Femur (tissue), 1 donor: ENCODE data around the gene NELFCD.
"Not testable (repeated sequence)": the region's sequence is repeated elsewhere in the genome, so short reads cannot be mapped to it uniquely, and the experiment has no call there.

Experiments used
- DNase-seq: peaks from one replicate; pipeline ENCODE4 v3.0.0-alpha.2; 2017

The NELFCD gene

GRCh38 chr20:59010995-59011873 is 30.2 kb downstream of the NELFCD start:
- DNase-seq: peak; percentile 78

DNA sequence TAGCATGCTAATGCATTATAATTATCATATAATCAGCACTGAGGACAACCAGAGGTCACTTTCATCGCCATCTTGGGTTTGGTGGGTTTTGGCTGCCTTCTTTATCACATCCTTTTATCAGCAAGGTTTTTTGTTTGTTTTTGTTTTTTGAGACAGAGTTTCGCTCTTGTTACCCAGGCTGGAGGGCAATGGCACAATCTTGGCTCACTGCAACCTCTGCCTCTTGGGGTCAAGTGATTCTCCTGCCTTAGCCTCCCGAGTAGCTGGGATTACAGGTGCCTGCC is 30.8 kb downstream of the NELFCD start:
- DNase-seq: not testable (repeated sequence)

- DNase-seq: no peak
These were observed 32.2 kb downstream of the NELFCD start for GRCh38 chr20:59013031-59013951.

DNA sequence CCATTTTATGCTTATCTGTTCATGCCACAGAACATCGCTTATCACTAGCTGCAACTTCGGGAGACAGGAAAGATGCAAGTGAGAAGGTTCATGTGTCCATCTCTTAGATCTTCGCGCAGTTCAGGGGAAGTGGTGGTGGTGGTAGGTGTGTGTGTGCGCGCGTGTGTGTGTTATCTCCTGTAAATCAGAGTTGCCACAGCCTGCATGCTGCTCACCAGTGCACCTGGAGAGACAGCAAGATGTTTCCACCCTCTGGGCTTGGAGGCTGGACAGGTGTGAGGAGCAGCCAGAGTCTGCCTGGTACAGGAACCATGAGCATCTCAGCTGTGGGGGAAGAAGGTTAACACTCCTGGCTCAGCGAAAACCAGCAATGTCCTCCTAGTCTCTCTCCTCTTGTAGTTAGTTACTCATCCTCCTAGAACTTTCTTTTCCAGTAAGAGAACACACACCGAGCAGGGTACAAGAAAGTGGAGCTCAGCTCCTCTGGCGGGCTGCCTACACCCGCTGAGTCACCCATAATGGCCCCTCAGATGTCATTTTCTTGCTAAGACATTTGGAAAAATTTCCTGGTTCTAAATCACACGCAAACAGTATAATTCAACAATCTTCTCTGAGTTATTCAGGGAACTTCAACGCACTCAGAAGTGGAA is 33.0 kb downstream of the NELFCD start:
- DNase-seq: no peak

- no peak for DNase-seq
These were observed 33.8 kb downstream of the NELFCD start for GRCh38 chr20:59014680-59015389.

GRCh38 chr20:59015411-59015810 is 34.4 kb downstream of the NELFCD start:
- no peak for DNase-seq

DNA sequence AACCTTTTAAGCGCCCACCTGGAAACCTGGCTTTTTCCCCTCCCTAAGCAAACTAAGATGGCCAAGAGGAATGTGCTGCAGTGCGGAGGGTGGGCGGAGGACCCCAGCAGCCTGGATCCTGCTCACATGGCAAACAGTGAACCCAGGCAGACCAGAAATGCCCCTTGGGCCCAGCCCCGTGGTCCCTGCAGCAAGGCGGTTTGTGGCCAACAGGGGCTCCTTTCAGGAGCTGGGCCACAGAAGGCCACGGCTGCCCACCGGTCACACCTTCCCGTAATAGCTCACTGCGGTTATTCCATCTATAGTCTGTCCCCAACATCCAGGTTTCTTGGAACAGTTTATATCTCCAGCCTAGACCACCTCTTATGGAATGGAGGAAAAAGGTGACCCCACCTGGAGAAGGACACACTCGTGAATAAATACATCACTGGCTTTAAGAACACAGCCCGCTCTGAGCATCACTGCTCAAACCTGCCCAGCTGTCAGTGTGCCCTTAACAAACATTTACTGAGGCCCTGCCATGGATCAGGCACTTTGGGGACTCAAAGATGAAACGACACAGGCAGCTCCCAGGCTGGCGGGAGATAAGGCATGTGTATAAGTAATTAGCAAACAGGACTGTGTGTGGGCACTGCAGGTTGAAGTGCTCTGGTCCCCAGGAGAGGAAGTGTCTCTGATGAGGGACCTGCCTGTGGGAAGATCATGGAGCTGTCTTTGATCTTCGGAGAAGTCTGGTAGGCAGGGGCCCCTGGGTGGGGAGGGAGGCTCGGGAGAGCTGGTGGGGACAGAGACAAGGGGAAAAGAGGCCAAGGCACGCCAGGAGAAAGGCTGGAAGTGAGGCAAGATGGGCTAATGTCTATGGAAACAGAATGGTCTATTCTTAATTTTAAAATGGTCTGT is 35.0 kb downstream of the NELFCD start:
- DNase-seq: no peak

- no peak for DNase-seq
These were observed 35.9 kb downstream of the NELFCD start for GRCh38 chr20:59016795-59017492.

DNA sequence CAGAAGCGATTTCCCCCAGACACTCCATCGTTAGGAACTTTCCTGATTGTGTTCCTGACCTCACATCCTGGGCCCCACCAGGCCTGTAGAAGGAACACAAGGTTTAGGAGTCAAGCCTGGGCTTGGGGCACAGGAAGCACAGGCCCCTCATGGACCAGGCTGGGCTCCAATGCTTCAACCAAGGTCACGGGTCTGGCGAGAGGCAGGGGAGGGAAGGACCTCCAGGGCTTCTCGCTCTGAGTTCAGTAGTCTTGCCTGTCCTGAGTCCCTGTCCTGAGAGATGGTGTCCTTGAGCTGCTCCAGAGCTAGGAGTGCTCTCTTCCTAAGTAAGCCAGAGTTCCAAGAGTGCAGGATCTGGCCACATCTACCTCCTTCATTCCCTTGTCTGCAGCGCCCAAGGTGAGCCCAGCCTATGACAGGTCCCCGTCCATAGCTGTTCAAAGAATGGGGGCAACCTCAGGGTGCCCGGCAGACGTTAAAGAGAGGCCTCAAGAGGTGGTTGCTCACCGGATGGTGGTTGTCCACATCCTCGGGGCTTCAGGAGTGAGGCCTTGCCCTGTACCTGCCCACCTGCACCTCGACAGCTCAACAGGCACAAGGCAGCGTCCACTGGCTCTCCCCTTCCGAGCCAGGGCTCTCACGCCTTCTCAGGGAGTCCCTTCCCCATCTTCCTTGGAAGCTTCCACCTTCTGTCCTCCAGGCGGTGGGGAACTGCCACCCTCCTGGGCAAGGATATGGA is 36.6 kb downstream of the NELFCD start:
- no peak for DNase-seq

DNA sequence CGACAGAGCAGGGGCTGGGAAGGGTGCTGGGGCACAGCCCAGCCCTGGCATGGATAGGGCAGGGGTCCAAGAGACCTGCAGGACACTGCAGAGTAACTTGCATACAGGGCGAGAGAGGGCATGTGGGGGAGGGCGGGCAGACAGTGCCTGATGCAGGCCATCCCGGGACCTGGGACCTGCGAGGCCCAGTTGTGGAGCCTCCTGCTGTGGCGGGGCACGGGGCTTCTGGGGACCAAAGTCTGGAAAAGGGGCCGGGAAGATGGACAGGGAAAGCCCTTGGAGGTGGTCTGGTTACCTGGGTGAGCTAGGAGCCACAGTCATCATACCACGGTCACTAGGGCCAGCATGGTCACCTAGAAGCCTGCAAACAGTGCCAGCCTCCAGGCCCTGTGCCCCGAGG is 37.8 kb downstream of the NELFCD start:
- DNase-seq: no peak

DNA sequence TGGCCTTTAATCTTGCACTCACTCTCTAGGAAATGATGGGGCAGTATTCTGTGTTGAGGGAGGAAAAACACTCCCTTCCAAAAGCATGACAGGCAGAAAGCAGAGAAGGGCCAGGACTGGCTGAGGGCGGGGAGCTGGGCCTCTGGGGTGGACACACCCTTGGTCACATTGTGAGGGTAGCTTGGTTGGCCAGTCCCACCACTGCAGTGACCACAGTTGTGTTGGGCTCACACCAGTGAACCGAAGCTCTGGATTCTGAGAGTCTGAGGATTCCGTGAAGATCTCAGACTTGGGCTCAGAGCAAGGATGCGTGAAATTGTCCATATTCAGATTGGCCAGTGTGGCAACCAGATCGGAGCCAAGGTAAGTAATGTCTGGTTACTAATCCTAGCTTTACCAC is 38.2 kb downstream of the NELFCD start, which contains the start of gene TUBB1:
Gene TUBB1, plus strand, starts transcription at position 213 of the 400 bp plus-strand sequence. Its CDS starts 94 bp downstream, at position 307.
- DNase-seq: peak; percentile 66

DNA sequence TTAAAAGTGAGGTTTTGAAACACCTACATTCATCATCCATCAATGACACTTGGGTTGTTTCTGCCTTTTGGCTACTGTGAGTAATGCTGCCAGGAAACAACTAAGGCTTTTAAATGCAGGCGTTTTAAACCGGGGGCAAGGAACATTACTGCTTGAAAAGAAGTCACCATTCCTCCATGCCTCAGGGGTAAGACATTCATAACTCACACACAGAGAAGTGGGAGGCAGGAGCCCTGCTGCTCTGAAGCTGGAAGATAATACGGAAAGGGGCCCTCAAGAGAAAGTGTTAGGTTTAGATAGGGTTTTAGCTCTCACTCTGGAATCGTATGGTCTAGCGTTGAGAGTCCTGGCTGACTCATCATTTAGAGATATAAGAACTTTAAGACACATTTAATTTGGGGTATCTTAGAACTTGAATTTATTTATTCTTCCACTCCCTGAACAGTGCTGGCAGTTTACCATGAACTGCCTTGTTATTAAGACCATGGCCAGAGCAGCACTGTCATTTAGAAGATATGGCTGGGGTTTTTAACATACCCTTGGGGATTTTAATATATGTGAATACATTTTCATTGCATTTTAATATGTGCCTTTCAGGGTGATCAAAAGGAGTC is 40.0 kb downstream of the NELFCD start:
- no peak for DNase-seq

DNA sequence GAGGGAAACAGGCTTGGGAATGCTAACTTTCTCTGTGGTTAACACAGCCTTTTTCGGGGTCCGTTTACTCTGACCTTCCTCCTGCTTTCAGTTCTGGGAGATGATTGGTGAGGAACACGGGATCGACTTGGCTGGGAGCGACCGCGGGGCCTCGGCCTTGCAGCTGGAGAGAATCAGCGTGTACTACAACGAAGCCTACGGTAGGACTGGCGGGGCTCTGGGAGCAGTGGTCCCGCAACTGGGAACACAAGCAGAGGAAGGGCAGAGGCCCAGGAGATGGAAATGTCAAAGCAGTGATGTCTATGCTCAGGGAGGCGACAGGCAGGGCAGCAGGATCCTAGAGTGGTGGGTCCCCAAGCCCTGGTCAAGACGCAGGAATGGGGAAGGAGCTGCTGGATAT is 41.7 kb downstream of the NELFCD start:
- DNase-seq: no peak

DNA sequence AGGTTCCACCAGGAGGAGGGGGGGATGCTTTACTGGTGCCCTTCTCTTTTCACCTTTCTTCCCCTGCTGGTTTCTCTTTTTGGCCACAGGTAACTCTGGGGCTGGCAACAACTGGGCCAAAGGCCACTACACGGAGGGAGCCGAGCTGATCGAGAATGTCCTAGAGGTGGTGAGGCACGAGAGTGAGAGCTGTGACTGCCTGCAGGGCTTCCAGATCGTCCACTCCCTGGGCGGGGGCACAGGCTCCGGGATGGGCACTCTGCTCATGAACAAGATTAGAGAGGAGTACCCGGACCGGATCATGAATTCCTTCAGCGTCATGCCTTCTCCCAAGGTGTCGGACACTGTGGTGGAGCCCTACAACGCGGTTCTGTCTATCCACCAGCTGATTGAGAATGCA is 42.6 kb downstream of the NELFCD start:
- no peak for DNase-seq

DNA sequence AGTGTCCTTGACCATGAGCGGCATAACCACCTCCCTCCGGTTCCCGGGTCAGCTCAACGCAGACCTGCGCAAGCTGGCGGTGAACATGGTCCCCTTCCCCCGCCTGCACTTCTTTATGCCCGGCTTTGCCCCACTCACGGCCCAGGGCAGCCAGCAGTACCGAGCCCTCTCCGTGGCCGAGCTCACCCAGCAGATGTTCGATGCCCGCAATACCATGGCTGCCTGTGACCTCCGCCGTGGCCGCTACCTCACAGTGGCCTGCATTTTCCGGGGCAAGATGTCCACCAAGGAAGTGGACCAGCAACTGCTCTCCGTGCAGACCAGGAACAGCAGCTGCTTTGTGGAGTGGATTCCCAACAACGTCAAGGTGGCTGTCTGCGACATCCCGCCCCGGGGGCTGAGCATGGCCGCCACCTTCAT is 43.1 kb downstream of the NELFCD start:
- DNase-seq: no peak

GRCh38 chr20:59025086-59025485 is 44.0 kb downstream of the NELFCD start:
- DNase-seq: no peak

DNA sequence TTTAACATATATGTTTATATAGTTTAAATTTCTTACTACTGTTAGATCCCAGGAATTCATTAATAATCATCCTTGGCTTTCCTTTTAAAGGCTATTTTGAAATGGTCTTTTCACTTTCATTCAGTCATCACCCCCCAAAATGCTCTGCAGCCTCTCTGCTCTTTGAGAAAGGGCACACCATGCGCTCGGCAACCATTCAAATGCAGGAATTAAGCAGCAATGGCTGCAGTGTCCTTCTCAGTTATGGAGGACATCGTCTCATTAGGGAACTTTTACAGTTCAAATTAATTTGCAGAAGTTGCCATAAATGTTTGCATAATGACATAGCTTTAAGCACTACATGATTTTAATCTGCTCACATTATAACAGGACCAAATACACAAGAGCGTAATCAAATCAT is 44.5 kb downstream of the NELFCD start:
- DNase-seq: no peak

GRCh38 chr20:59026904-59027740 is 46.1 kb downstream of the NELFCD start:
- no peak for DNase-seq
